Activated T-helper 1 cell treated with anti-CD3 and anti-CD28 coated beads, Interleukin-12 subunit alpha, Interleukin-12 subunit beta, Interleukin-2, Interleukin-4 antibody, amounts not matched to agents 30 ng/mL and 10 ng/mL and 1 ng/mL, durations not matched to agents 14 hours and 24 hours and 36 hours (primary cell): Measurements from ENCODE around the gene METTL26. TPM values are rescaled to one million over a fixed set of nuclear protein-coding genes. Genes with fewer than 3 reads are reported as not detected.

Source experiments
- DNase-seq: peaks from one replicate; pipeline ENCODE4 v3.0.0; 2021; ENCODE audit warnings: low spot score
- H3K27ac Mint-ChIP-seq: one replicate; pipeline ENCODE4 v1.8.0; 2021; ENCODE audit warnings: mild to moderate bottlenecking, mixed read lengths
- H3K27me3 Mint-ChIP-seq: one replicate; pipeline ENCODE4 v1.8.0; 2022; ENCODE audit warnings: mild to moderate bottlenecking, moderate library complexity, mixed read lengths; ENCODE audit not compliant: insufficient read depth
- H3K36me3 Mint-ChIP-seq: one replicate; pipeline ENCODE4 v1.8.0; 2021; ENCODE audit warnings: low read depth, mixed read lengths
- H3K4me1 Mint-ChIP-seq: one replicate; pipeline ENCODE4 v1.8.0; 2021; ENCODE audit warnings: low read depth, mixed read lengths
- H3K4me3 Mint-ChIP-seq: one replicate; pipeline ENCODE4 v1.8.0; 2021; ENCODE audit warnings: mild to moderate bottlenecking, moderate library complexity, mixed read lengths
- H3K9me3 Mint-ChIP-seq: one replicate; pipeline ENCODE4 v1.8.0; 2021; ENCODE audit warnings: mixed read lengths
- intact Hi-C: fragments of 100-400 bp; cut with micrococcal nuclease; formaldehyde crosslinking; loops from one replicate; pipeline ENCODE4 v1.15.1; 2024
- total RNA-seq: library from RNA; stranded (reverse); gene quantifications from 2 replicates; pipeline ENCODE4 v1.2.3, GENCODE V29; 2022

The METTL26 gene
- total RNA-seq, 1 donor from 2014 or later: 147 TPM

DNA sequence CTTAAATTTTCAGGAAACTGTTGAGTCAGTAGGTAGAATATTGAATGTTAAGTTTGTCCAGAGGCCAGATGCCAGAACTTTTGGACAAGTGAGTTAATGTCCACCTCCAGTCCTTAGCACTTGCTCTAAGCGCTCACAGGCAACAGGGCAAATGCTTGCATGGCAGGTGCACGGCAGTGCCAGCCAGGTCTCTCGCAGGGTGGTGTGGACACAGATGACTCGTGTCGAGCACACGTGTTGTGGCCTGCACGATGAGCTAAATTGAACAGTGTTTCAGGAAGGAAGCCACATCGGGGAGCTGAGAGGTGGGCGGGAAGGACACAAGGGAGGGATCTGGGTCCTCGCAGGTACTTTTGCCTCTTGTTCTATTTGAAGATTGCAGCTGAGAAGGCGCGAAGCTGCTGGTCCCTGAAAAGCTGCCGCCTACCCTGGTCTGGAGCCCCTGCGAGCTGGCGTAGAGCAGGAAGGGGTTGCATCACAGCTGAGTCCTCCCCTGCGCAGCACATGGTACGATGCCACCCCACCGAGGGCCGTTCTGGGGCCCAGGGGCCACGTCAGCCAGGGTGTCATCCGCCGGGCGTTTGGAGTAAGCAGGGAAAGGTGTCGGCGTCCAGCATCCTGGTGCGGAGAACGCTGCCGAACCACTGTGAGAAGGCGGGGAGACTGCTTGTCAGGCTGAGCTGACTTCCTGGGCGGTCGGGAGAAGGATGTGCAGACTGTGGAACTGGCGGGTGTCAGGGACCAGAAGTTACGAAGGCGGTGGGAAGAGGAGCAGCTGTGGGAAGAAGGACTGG lies 40.0 kb downstream of the METTL26 start:
- Mint-ChIP-seq H3K27me3 (no peaks in the 10 kb centered on the region), H3K4me1 (peaks cover 14% of the 10 kb centered on the region), H3K9me3 (no peaks in the 10 kb centered on the region), H3K27ac (no peak overlapping the region), H3K4me3 (no peak overlapping the region), H3K36me3 (peaks cover 14% of the 10 kb centered on the region)
- DNase-seq: no peak
- intact Hi-C loops: no loop called here

DNA sequence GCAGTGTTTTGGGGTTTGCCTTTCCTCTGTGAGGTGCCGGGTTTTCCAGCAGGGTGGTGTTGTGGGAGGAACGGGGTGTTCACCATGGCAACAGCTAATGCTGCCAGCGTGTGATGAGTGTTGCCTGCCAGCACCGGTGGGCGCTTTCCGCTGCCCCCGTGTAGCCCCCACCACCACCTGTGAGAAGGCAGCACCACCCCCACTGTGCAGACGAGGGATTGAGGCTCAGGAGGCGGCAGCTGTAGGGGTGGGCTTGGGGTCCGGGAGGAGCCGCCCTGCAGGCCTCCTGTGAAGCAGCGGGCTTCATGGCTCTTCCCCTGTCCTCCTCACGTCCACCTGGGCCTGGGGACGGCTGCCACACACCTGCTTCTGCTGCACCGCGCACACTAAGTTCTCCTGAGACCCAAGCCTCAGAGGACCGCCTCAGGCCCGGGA lies 41.0 kb downstream of the METTL26 start:
- Mint-ChIP-seq H3K27me3 (no peaks in the 10 kb centered on the region), H3K4me1 (peaks cover 21% of the 10 kb centered on the region), H3K36me3 (peaks cover 14% of the 10 kb centered on the region), H3K27ac (no peak overlapping the region), H3K9me3 (no peaks in the 10 kb centered on the region), H3K4me3 (no peak overlapping the region)
- intact Hi-C loops: no loop called here
- DNase-seq: no peak

DNA sequence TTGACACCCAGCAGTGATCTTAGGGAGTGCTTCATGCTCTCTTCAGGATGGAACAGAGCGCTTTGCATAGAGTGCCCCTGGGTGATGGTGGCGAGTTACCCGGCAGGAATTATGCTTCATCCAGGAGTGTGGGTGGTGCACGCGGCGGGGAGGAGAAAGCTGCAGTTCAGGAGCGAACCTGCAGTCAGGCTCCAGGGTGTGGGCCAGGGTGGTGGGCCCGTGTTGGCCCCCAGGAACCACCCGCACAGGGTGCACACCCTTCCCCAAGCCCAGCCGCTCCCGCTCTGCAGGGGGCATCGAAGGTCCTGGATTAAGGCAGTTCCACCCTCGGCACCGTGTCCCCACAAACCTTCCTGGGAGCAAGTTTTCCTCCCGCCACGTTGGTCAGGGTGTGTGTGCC lies 42.3 kb downstream of the METTL26 start:
- H3K9me3 Mint-ChIP-seq: no peaks in the 10 kb centered on the region
- H3K4me1 Mint-ChIP-seq: peaks cover 21% of the 10 kb centered on the region
- intact Hi-C loops: loop anchor here (5.0 kb wide), 1 partner anchor 898 kb away; the partner anchor contains the start of gene TELO2
- no peak overlapping the region for H3K27ac Mint-ChIP-seq
- no peak for DNase-seq
- H3K36me3 Mint-ChIP-seq: peaks cover 12% of the 10 kb centered on the region
- H3K27me3 Mint-ChIP-seq: no peaks in the 10 kb centered on the region
- H3K4me3 Mint-ChIP-seq: peak overlapping the region; percentile 19

DNA sequence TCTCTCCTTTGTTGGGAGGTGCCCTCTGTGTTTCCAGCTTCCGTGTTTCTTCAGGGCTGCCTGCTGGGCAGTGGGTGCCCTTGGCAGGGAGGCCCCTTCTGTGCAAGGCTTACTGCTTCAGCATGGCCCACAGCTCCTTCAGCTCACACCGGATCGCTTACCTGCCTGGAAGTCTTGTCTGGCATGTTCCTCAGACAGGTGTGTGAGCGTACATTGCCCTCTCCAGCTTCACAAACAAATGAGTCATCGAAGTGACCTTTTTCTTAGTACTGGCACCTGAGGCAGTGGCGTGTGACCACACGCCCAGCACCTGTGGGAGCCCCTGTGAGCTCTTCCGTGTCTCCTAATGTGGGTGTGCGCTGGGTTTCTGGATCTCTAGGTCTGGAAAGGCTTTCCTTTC lies 42.7 kb downstream of the METTL26 start:
- intact Hi-C loops: loop anchor here (5.0 kb wide), 1 partner anchor 899 kb away; the partner anchor contains the start of gene TELO2
- H3K4me3 Mint-ChIP-seq: peak overlapping the region; percentile 19
- peaks cover 9% of the 10 kb centered on the region for H3K36me3 Mint-ChIP-seq

DNA sequence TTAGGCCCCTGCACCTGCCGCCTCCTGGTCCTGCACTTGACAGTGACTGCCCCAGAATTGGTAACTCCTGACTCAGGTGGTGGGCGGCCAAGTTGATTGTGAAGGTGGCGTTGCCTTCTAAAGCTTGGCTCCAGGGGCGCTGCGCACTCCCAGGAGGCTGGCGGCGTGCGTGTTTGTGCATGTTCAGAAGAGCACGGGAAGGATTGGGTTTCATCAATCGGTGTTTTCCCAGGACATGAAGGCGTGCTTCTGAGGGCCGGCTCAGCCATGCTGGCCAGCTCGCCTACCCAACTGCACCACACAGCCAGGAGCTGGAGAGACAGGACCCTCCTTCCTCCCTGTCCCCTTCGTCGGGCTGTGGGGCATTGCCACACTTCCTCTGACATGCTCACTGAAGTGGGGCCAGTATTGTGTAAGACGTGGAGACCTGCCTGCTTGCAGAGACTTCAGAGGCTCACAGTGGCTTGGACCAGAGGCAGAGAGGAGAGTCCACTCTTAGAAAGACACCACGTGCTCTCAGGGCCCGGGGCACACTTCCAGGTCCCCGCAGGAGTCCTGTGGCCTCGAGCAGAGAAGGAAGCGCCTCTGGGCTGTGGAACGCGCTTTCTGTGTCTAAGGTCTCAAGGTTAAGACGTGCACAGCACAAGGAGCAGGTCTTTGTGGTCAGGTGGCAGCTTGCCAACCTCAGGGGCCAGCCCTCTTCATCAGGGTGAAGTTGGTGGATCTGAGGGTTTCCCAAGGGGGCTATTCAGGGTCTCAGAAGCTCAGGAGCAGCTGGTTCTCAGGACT lies 43.4 kb downstream of the METTL26 start:
- H3K27ac Mint-ChIP-seq: no peak overlapping the region
- DNase-seq: no peak
- peaks cover 21% of the 10 kb centered on the region for H3K4me1 Mint-ChIP-seq
- H3K27me3 Mint-ChIP-seq: no peaks in the 10 kb centered on the region
- peaks cover 9% of the 10 kb centered on the region for H3K36me3 Mint-ChIP-seq
- H3K9me3 Mint-ChIP-seq: no peaks in the 10 kb centered on the region
- H3K4me3 Mint-ChIP-seq: no peak overlapping the region
- intact Hi-C loops: loop anchor here (5.0 kb wide), 1 partner anchor 900 kb away; the partner anchor contains the start of gene TELO2

More for the DNA sequence above, 42.7 kb downstream of the METTL26 start:
- no peaks in the 10 kb centered on the region for H3K27me3 Mint-ChIP-seq
- no peak overlapping the region for H3K27ac Mint-ChIP-seq
- H3K9me3 Mint-ChIP-seq: no peaks in the 10 kb centered on the region
- H3K4me1 Mint-ChIP-seq: peaks cover 21% of the 10 kb centered on the region
- DNase-seq: no peak

DNA sequence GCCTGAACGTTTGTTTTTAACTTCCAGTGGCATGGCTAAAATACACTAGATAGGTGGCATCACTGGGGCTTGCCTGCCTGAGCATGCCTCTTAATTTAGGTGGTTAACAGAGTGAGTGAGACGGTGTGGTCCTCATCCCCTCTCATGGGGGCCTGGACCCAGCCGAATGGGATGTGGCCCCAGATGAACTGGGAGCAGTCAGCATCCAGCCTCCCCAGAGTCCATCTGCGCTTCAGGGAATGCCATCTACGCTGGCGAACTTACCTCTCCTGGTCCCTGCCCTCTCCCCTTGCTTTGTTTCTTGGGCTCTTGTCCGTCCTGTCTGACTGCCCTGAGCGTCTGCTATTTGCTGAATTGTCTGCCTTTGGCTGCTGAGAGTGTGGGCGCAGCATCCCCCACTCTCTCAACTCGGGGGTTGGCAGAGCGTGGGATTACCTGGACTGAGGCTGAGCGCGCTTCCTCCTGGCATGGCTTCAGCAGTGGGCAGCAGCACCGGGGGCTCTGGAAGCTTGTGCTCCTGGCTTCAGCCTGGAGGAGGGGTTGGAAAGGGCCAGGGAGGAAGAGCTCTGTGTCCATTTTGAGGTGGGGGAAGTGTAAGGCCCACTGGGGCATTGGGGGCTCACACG lies 44.1 kb downstream of the METTL26 start:
- Mint-ChIP-seq H3K27ac (no peak overlapping the region), H3K36me3 (peaks cover 11% of the 10 kb centered on the region), H3K27me3 (no peaks in the 10 kb centered on the region), H3K9me3 (no peaks in the 10 kb centered on the region), H3K4me1 (peaks cover 26% of the 10 kb centered on the region), H3K4me3 (peak overlapping the region; percentile 87)
- no peak for DNase-seq
- intact Hi-C loops: loop anchor here (5.0 kb wide), 1 partner anchor 900 kb away; the partner anchor contains the start of gene TELO2

DNA sequence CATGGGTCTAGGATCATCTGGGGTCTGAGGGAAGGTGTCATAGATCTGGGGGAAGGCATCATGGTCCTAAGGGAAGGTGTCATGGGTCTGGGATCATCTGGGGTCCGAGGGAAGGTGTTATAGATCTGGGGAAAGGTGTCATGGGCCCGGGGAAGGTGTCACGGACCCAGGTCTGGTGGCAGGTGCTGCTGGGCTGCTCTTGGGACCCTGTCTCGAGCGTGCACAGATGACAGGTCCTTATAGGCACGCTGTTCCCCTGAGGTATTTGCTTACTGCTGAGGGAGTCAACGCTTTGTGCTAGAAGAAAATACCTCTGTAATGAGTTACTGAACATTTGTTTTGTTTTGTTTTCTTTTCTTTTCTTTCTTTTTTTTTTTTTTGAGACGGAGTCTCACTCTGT lies 44.9 kb downstream of the METTL26 start:
- Mint-ChIP-seq H3K36me3 (peaks cover 6% of the 10 kb centered on the region), H3K9me3 (no peaks in the 10 kb centered on the region), H3K27ac (peak overlapping the region; percentile 83), H3K4me1 (peaks cover 26% of the 10 kb centered on the region), H3K4me3 (peak overlapping the region; percentile 87), H3K27me3 (no peaks in the 10 kb centered on the region)
- DNase-seq: no peak
- intact Hi-C loops: loop anchor here (5.0 kb wide), 1 partner anchor 901 kb away; the partner anchor contains the start of gene TELO2

DNA sequence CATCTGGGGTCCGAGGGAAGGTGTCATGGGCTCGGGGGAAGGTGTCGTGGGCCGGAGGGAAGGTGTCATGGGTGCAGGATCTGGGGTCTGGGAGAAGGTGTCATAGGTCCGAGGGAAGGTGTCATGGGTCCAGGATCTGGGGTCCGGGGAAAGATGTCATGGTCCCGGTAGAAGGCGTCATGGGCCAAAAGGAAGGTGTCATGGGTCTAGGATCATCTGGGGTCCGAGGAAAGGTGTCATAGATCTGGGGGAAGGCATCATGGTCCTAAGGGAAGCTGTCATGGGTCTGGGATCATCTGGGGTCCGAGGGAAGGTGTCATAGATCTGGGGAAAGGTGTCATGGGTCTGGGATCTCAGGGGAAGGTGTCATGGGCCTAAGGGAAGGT lies 45.3 kb downstream of the METTL26 start:
- Mint-ChIP-seq H3K36me3 (peaks cover 4% of the 10 kb centered on the region), H3K27ac (peak overlapping the region; percentile 83), H3K27me3 (no peaks in the 10 kb centered on the region), H3K4me1 (peaks cover 26% of the 10 kb centered on the region), H3K9me3 (no peaks in the 10 kb centered on the region), H3K4me3 (peak overlapping the region; percentile 87)
- intact Hi-C loops: loop anchor here (5.0 kb wide), 1 partner anchor 901 kb away; the partner anchor contains the start of gene TELO2
- DNase-seq: no peak

DNA sequence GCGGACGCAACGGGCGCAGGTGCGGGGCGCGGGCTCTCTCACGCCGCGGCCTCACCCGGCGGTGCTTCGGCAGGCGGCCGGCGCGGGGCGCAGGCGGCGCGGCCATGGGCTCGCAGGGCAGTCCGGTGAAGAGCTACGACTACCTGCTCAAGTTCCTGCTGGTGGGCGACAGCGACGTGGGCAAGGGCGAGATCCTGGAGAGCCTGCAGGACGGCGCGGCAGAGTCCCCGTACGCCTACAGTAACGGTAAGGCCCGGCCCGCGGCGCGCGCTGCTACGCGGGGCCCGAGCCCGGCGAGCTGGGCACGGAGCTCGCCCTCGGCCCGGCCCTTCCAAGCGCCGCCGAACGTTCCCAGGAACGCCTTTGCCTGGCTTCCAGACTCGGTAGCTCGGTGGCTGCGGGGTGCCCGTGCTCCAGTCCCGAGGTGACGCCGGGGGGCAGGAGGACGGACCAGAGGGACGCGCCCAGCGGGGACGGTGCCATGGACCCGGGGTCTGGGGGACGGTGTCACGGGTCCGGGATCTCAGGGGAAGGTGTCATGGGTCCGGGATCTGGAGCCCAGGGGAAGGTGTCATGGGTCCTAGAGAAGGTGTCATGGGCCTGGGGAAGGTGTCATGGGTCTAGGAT lies 45.8 kb downstream of the METTL26 start:
- Mint-ChIP-seq H3K9me3 (no peaks in the 10 kb centered on the region), H3K4me3 (peak overlapping the region; percentile 87), H3K36me3 (peaks cover 3% of the 10 kb centered on the region), H3K27me3 (no peaks in the 10 kb centered on the region), H3K27ac (peak overlapping the region; percentile 83), H3K4me1 (peaks cover 26% of the 10 kb centered on the region)
- no peak for DNase-seq
- intact Hi-C loops: loop anchor here (5.0 kb wide), 1 partner anchor 902 kb away; the partner anchor contains the start of gene TELO2

DNA sequence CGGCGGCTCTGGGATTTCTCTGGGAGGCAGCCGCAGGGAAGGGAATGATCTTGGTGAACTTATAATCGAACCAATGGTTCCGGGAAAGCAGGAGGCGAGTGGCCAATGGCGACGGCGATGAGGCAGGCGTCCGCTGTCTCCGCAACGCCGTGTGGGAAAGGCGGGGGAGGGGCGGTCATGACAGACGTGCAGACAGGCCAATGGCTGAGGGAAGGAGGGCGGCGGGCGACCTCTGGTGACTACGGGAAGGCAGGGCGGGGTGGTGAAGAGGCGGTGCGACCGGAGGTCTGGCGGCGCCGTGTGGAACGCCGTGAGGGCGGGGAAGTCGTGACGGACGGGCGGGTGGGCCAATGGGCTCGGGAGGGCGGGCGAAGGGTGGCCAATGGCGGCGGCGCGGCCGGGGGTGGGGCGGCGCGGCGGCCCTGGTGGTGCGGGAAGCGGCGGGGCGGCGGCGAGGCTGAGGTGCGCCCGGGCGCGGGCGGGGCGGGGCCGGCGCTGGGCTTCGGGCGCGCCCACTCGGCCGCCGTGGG lies 46.4 kb downstream of the METTL26 start, which contains the start of gene RAB40C:
RAB40C (plus strand) TSS at position 409 of the 530 bp plus-strand sequence. CDS start 226 bp downstream, outside the sequence.
- H3K27me3 Mint-ChIP-seq: no peaks in the 10 kb centered on the region
- H3K27ac Mint-ChIP-seq: peak within 1 kb of the TSS; percentile 100
- no peaks in the 10 kb centered on the region for H3K9me3 Mint-ChIP-seq
- intact Hi-C loops: loop anchor here (1.0 to 5.0 kb wide), 8 partner anchors 47 to 903 kb away; partner anchors contain the start of genes AXIN1, CAPN15, DECR2 and FAM234A
- H3K4me1 Mint-ChIP-seq: peaks cover 26% of the 10 kb centered on the region
- DNase-seq: peak; percentile 97
- peaks cover 3% of the 10 kb centered on the region for H3K36me3 Mint-ChIP-seq
- peak within 1 kb of the TSS; percentile 97 for H3K4me3 Mint-ChIP-seq

DNA sequence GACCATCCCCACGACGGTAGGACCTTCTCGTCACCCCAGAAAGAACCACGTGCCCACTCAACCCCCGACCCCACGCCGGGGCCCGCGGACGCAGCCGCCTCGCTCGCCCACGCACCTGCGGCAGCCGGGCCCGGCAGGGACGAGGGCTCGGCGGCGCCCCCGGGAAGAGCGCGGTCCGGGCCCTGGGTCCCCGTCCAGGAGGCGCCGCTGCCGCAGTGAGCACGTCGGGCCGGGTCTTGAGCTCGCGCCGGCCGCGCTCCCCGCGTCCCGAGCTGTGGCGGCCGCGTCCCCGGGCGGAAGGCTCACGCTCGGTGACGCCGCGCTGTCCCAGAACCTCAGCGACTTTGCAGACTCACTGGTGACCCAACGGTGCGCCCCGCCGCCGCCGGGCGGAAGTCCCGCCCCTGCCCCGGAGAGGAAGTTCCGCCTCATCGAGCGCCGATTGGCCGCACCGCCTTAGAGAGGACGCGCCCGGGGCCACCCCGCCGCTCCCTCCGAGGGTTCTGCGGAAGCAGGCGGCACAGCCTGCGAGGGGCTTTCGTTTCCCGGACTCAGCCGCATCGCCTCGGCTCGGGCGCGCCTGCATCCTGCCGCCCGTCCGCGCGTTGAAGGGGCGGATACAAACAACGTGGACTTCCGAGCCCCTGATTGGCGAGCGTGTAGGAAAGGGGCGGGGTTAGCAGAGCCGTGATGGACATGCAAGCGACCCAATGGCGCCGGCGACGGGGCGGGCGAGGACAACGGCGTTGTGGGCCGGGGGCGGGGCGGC lies 47.0 kb downstream of the METTL26 start:
- Mint-ChIP-seq H3K4me1 (peaks cover 20% of the 10 kb centered on the region), H3K27ac (peak overlapping the region; percentile 100), H3K4me3 (peak overlapping the region; percentile 97), H3K36me3 (peaks cover 3% of the 10 kb centered on the region), H3K27me3 (no peaks in the 10 kb centered on the region), H3K9me3 (no peaks in the 10 kb centered on the region)
- intact Hi-C loops: loop anchor here (1.0 to 2.0 kb wide), 8 partner anchors 19 to 355 kb away; partner anchors contain the start of genes AXIN1, CAPN15, DECR2 and FAM234A
- peak; percentile 96 for DNase-seq
